ENCODE results near the gene TESPA1.

DNA sequence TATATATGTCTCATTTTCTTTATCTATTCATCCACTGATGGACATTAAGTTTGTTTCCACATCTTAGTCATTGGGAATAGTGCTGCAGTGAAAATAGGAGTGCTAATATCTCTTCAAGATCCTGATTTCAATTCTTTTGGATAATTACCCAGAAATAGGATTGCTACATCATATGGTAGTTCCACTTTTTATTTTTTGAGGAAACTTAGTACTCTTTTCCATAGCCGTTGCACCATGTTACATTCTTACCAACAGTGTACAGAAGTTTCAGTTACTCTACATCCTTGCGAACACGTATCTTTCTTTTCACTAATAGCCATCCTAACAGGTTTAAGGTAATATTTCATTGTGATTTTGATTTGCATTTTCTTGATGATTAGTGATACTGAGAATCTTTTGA is 29.8 kb downstream of the TESPA1 start:
- TF ChIP-seq POLR2A (IDR thresholded peaks at IDR 0.05; ENCODE audit: control extremely low read depth in 1 of 2, low read depth in 2 of 2, low read length in 2 of 2) (no peak), TEAD4 (IDR thresholded peaks at IDR 0.05; ENCODE audit: low read depth, low read length) (no peak)
